ENCODE results near the gene CLEC11A. TPM values are rescaled to one million over a fixed set of nuclear protein-coding genes. Genes with fewer than 3 reads are reported as not detected.
A peak's percentile ranks its signal among the peaks of the same experiment; 100 is the strongest.
"Not testable (repeated sequence)": the region's sequence is repeated elsewhere in the genome, so short reads cannot be mapped to it uniquely, and the experiment has no call there.

Gene CLEC11A
- total RNA-seq, 1 experiment from 2014 or later: 7.6 TPM

DNA sequence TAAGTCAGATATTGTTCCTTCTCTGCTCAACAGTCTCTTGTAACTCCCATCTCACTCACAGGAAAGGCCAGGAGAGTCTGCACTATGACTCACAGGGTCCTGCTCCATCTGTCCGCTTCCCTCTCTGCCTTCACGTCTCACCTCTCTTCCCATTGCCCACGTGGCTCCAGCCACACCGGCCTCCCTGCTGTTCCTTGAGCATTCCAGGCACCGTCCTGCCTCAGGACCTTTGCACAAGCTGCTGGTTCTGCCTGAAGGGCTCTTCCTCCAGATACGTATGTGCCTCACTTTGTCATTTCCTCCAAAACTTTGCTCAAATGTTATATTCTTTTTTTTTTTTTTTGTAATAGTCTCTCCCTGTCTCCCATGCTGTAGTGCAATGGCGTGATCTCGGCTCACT lies 33.1 kb downstream of the CLEC11A start:
- POLR2A ChIA-PET; ATAC-seq; H3K9me3 Mint-ChIP-seq; H3K4me1 Mint-ChIP-seq; H3K27ac Mint-ChIP-seq; H3K36me3 Mint-ChIP-seq; H3K4me3 Mint-ChIP-seq; DNase-seq (ENCODE audit: low spot score): not testable (repeated sequence)
- H3K27me3 Mint-ChIP-seq (ENCODE audit: low read depth): peaks cover 29% of the 10 kb centered on the region
- TF ChIP-seq GTF2I (CRISPR knock-in tag; conservative IDR thresholded peaks at IDR 0.05): 0 out of 2 replicates have a peak, but pooled peaks have one; percentile 70
- CTCF ChIA-PET: interaction anchor here (1.0 kb wide), 1 partner anchor 32 kb away, joined by 3 read pairs; no protein-coding TSS in a partner anchor

DNA sequence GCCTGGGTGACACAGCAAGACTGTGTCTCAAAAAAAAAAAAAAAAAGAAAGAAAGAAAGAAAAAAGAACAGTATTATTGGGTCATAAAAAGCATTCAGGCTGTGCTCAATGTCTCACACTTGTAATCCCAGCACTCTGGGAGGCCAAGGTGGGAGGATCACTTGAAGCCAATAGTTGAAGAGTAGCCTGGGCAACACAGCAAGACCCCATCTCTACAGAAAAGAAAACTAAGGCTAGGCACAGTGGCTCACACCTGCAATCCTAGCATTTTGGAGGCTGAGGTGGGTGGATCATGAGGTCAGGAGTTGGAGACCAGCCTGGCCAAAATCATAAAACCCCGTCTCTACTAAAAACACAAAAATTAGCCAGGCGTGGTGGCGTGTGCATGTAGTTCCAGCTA lies 34.5 kb downstream of the CLEC11A start:
- 0 out of 2 replicates have a peak, but pooled peaks have one; percentile 21 for TF ChIP-seq ZNF121 (CRISPR knock-in tag; IDR thresholded peaks at IDR 0.05)
- H3K9me3 Mint-ChIP-seq; CTCF ChIA-PET; POLR2A ChIA-PET; H3K36me3 Mint-ChIP-seq; ATAC-seq; H3K4me3 Mint-ChIP-seq; H3K4me1 Mint-ChIP-seq; DNase-seq (ENCODE audit: low spot score); H3K27ac Mint-ChIP-seq: not testable (repeated sequence)
- H3K27me3 Mint-ChIP-seq (ENCODE audit: low read depth): peaks cover 29% of the 10 kb centered on the region

DNA sequence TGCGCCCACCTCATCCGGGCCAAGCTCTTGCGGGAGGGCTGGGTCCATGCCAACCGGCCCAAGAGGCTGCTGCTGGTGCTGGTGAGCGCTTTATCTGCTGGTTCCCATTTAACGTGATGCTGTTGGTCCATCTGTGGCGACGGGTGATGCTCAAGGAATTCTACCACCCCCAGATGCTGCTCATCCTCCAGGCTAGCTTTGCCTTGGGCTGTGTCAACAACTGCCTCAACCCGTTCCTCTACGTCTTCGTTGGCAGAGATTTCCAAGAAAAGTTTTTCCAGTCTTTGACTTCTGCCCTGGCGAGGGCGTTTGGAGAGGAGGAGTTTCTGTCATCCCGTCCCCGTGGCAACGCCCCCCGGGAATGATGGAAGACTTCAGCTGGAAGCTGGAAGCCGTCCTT lies 35.9 kb downstream of the CLEC11A start:
- H3K4me1 Mint-ChIP-seq; ATAC-seq; H3K36me3 Mint-ChIP-seq; POLR2A ChIA-PET; H3K9me3 Mint-ChIP-seq; H3K4me3 Mint-ChIP-seq; H3K27ac Mint-ChIP-seq; DNase-seq (ENCODE audit: low spot score): not testable (repeated sequence)
- peaks cover 27% of the 10 kb centered on the region for H3K27me3 Mint-ChIP-seq (ENCODE audit: low read depth)
- CTCF ChIA-PET: interaction anchor here (1.5 kb wide), 1 partner anchor 34 kb away, joined by 5 read pairs; no protein-coding TSS in a partner anchor

DNA sequence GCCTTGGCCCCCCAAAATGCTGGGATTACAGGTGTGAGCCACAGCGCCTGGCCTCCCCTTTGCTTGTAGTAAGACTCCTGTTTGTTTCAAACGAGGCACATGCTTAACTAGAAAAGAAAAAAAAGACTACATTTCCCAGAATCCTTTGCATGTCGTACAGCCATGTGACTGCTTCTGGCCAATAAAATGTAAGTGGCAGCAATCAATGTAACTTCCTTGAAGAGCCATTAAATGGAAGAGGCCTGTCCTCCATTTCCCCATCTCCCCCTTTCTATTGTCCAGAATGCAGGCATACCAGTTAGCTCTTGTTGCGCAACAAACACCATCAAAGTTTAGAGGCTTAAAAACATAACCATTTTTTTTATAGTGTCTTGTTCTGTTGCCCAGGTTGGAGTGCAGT lies 36.7 kb downstream of the CLEC11A start:
- TF ChIP-seq, protein P1, sequence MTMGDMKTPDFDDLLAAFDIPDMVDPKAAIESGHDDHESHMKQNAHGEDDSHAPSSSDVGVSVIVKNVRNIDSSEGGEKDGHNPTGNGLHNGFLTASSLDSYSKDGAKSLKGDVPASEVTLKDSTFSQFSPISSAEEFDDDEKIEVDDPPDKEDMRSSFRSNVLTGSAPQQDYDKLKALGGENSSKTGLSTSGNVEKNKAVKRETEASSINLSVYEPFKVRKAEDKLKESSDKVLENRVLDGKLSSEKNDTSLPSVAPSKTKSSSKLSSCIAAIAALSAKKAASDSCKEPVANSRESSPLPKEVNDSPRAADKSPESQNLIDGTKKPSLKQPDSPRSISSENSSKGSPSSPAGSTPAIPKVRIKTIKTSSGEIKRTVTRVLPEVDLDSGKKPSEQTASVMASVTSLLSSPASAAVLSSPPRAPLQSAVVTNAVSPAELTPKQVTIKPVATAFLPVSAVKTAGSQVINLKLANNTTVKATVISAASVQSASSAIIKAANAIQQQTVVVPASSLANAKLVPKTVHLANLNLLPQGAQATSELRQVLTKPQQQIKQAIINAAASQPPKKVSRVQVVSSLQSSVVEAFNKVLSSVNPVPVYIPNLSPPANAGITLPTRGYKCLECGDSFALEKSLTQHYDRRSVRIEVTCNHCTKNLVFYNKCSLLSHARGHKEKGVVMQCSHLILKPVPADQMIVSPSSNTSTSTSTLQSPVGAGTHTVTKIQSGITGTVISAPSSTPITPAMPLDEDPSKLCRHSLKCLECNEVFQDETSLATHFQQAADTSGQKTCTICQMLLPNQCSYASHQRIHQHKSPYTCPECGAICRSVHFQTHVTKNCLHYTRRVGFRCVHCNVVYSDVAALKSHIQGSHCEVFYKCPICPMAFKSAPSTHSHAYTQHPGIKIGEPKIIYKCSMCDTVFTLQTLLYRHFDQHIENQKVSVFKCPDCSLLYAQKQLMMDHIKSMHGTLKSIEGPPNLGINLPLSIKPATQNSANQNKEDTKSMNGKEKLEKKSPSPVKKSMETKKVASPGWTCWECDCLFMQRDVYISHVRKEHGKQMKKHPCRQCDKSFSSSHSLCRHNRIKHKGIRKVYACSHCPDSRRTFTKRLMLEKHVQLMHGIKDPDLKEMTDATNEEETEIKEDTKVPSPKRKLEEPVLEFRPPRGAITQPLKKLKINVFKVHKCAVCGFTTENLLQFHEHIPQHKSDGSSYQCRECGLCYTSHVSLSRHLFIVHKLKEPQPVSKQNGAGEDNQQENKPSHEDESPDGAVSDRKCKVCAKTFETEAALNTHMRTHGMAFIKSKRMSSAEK (CRISPR knock-in tag; IDR thresholded peaks at IDR 0.05; ENCODE audit: borderline replicate concordance): no peak
- TF ChIP-seq, protein P2, sequence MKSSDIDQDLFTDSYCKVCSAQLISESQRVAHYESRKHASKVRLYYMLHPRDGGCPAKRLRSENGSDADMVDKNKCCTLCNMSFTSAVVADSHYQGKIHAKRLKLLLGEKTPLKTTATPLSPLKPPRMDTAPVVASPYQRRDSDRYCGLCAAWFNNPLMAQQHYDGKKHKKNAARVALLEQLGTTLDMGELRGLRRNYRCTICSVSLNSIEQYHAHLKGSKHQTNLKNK (CRISPR knock-in tag; IDR thresholded peaks at IDR 0.05): no peak
- TF ChIP-seq NFYB (CRISPR knock-in tag; conservative IDR thresholded peaks at IDR 0.05; ENCODE audit: low read depth): peak; percentile 97
- TF ChIP-seq, protein P3, sequence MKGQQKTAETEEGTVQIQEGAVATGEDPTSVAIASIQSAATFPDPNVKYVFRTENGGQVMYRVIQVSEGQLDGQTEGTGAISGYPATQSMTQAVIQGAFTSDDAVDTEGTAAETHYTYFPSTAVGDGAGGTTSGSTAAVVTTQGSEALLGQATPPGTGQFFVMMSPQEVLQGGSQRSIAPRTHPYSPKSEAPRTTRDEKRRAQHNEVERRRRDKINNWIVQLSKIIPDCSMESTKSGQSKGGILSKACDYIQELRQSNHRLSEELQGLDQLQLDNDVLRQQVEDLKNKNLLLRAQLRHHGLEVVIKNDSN (CRISPR knock-in tag; IDR thresholded peaks at IDR 0.05): peak; percentile 94
- TF ChIP-seq, protein P4, sequence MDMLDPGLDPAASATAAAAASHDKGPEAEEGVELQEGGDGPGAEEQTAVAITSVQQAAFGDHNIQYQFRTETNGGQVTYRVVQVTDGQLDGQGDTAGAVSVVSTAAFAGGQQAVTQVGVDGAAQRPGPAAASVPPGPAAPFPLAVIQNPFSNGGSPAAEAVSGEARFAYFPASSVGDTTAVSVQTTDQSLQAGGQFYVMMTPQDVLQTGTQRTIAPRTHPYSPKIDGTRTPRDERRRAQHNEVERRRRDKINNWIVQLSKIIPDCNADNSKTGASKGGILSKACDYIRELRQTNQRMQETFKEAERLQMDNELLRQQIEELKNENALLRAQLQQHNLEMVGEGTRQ (CRISPR knock-in tag; IDR thresholded peaks at IDR 0.05): peak; percentile 93
- H3K27ac Mint-ChIP-seq: no peak overlapping the region
- CTCF ChIA-PET: interaction anchor here (1.5 kb wide), 1 partner anchor 35 kb away, joined by 5 read pairs; no protein-coding TSS in a partner anchor
- POLR2A ChIA-PET: no interaction called here
- peaks cover 5% of the 10 kb centered on the region; the same call in 1 of the 2 replicates for H3K4me1 Mint-ChIP-seq
- ATAC-seq (no peak), DNase-seq (ENCODE audit: low spot score) (no peak)
- H3K9me3 Mint-ChIP-seq: peaks cover 10% of the 10 kb centered on the region
- no peak overlapping the region for H3K4me3 Mint-ChIP-seq
- H3K36me3 Mint-ChIP-seq: peaks cover 6% of the 10 kb centered on the region
- peaks cover 32% of the 10 kb centered on the region for H3K27me3 Mint-ChIP-seq (ENCODE audit: low read depth)

DNA sequence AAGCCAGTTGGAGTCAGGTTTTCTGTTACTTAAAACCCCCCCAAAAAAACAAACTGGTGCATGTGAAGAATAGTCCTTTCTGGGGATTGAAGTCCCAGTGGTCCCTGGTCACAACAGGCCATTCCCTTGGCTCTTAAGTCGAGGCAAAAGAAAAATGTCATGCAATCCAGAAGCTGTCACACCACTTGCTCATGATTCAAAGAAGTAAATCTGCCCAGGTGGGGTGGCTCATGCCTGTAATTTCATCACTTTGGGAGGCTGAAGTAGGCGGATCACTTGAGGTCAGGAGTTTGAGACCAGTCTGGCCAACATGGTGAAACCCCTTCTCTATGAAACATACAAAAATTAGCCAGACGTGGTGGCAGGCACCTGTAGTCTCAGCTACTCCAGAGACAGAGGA lies 38.3 kb downstream of the CLEC11A start:
- H3K9me3 Mint-ChIP-seq; ATAC-seq; H3K27ac Mint-ChIP-seq; H3K36me3 Mint-ChIP-seq; H3K4me1 Mint-ChIP-seq; POLR2A ChIA-PET; DNase-seq (ENCODE audit: low spot score); H3K4me3 Mint-ChIP-seq: not testable (repeated sequence)
- H3K27me3 Mint-ChIP-seq (ENCODE audit: low read depth): peaks cover 32% of the 10 kb centered on the region
- CTCF ChIA-PET: interaction anchor here (0.6 to 1.7 kb wide), 3 partner anchors 168 to 847 kb away, joined by 3 to 7 read pairs (median 4); no protein-coding TSS in a partner anchor

DNA sequence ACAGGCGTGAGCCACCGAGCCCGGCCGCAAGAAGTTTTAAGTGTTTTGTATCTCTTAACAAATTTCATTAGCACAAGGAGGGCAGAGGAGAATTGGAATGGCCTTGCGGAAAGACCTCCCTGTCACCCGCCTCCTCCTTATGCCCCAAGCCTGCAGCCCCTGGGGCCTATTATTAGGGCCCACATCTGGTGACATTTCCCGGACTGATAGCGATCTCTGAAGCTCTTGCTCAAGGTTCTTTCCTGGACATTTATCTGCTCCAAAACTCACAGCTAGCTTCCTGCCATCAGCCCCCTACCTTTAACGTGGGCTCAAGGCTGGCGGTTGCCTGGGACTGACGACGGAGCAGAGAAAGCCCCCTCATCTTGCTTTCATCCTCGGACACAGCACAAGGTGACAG lies 40.4 kb downstream of the CLEC11A start:
- CTCF ChIA-PET: interaction anchor here (0.9 to 1.5 kb wide), 3 partner anchors 39 to 207 kb away, joined by 3 to 6 read pairs (median 5); no protein-coding TSS in a partner anchor
- POLR2A ChIA-PET: not testable (repeated sequence)

More for the DNA sequence above, 40.4 kb downstream of the CLEC11A start:
- H3K9me3 Mint-ChIP-seq; ATAC-seq; H3K27ac Mint-ChIP-seq; H3K4me3 Mint-ChIP-seq; H3K36me3 Mint-ChIP-seq; H3K4me1 Mint-ChIP-seq; DNase-seq (ENCODE audit: low spot score): not testable (repeated sequence)
- peaks cover 38% of the 10 kb centered on the region for H3K27me3 Mint-ChIP-seq (ENCODE audit: low read depth)
